SU-DHL-6 (cell line): Measurements from ENCODE around the gene SNX1.
"Not testable (repeated sequence)": the region's sequence is repeated elsewhere in the genome, so short reads cannot be mapped to it uniquely, and the experiment has no call there.

ENCODE experiments used
- H2AFZ ChIP-seq: fragments of 200-600 bp; sonication (generic); 2 replicates; pipeline ENCODE4 v1.6.1; 2014; ENCODE audit warnings: low read depth, mild to moderate bottlenecking, moderate library complexity, mixed read lengths, antibody characterized with exemption, low read length; ENCODE audit not compliant: severe bottlenecking
- H3F3A ChIP-seq: fragments of 200-600 bp; shearing (Covaris generic); 2 replicates; pipeline ENCODE4 v1.6.0; 2016; ENCODE audit warnings: antibody characterized with exemption, mild to moderate bottlenecking; ENCODE audit not compliant: insufficient read depth
- H3K27ac ChIP-seq: fragments of 200-600 bp; sonication (generic); 2 replicates; pipeline ENCODE4 v1.5.1; 2016; ENCODE audit warnings: low read depth, mild to moderate bottlenecking, low read length, moderate library complexity, mixed read lengths
- H3K27me3 ChIP-seq: fragments of 200-600 bp; sonication (generic), shearing (Covaris generic); 2 replicates; pipeline ENCODE4 v1.6.0; 2014; ENCODE audit warnings: mild to moderate bottlenecking, low read length
- H3K36me3 ChIP-seq: fragments of 200-600 bp; sonication (generic); 2 replicates; pipeline ENCODE4 v1.6.1; 2014; ENCODE audit warnings: mild to moderate bottlenecking, low read length, mixed read lengths
- H3K4me2 ChIP-seq: fragments of 300-600, 200-600 bp; shearing (Covaris generic), sonication (generic); 2 replicates; pipeline ENCODE4 v1.6.0; 2014; ENCODE audit warnings: low read length, low read depth, mild to moderate bottlenecking; ENCODE audit not compliant: poor library complexity, severe bottlenecking
- H3K4me3 ChIP-seq: fragments of 200-600 bp; sonication (generic); 2 replicates; pipeline ENCODE4 v1.5.1; 2014; ENCODE audit warnings: antibody characterized with exemption, low read length, mild to moderate bottlenecking, mixed read lengths; ENCODE audit not compliant: insufficient read depth, poor library complexity, severe bottlenecking
- H3K79me2 ChIP-seq: fragments of 200-600 bp; sonication (generic); 2 replicates; pipeline ENCODE4 v1.6.1; 2014; ENCODE audit warnings: mild to moderate bottlenecking, low read length, moderate library complexity; ENCODE audit not compliant: insufficient read depth
- H3K9ac ChIP-seq: fragments of 200-600 bp; sonication (generic); 2 replicates; pipeline ENCODE4 v1.7.0; 2014; ENCODE audit warnings: mild to moderate bottlenecking, low read length
- H3K9me2 ChIP-seq: fragments of 200-600 bp; sonication (generic); replicated peaks from 2 replicates; pipeline ENCODE4 v1.6.1; 2014; ENCODE audit warnings: low read length; ENCODE audit not compliant: insufficient read depth
- H3K9me3 ChIP-seq: fragments of 200-600 bp; sonication (generic); 2 replicates; pipeline ENCODE4 v1.6.1; 2014; ENCODE audit warnings: low read length, mixed read lengths; ENCODE audit not compliant: insufficient read depth
- H4K20me1 ChIP-seq: fragments of 200-600 bp; sonication (generic); 2 replicates; pipeline ENCODE4 v1.6.1; 2014; ENCODE audit warnings: low read depth, mild to moderate bottlenecking, antibody characterized with exemption, low read length, moderate library complexity, mixed read lengths
- EZH2phosphoT487 ChIP-seq: fragments of 200-600 bp; sonication (generic), shearing (Covaris generic); conservative IDR thresholded peaks from 2 replicates; pipeline ENCODE4 v1.6.1; 2018; ENCODE audit warnings: mild to moderate bottlenecking, antibody characterized with exemption, low read length, moderate library complexity, mixed read lengths
- TF ChIP-seq, protein P1 (sequence below): fragments of 200-600 bp; sonication (generic); IDR thresholded peaks from one replicate; pipeline ENCODE4 v1.5.1; 2017; ENCODE audit warnings: antibody characterized with exemption, mild to moderate bottlenecking, low read length, moderate library complexity; ENCODE audit not compliant: insufficient read depth, poor library complexity, severe bottlenecking

SNX1 gene

DNA sequence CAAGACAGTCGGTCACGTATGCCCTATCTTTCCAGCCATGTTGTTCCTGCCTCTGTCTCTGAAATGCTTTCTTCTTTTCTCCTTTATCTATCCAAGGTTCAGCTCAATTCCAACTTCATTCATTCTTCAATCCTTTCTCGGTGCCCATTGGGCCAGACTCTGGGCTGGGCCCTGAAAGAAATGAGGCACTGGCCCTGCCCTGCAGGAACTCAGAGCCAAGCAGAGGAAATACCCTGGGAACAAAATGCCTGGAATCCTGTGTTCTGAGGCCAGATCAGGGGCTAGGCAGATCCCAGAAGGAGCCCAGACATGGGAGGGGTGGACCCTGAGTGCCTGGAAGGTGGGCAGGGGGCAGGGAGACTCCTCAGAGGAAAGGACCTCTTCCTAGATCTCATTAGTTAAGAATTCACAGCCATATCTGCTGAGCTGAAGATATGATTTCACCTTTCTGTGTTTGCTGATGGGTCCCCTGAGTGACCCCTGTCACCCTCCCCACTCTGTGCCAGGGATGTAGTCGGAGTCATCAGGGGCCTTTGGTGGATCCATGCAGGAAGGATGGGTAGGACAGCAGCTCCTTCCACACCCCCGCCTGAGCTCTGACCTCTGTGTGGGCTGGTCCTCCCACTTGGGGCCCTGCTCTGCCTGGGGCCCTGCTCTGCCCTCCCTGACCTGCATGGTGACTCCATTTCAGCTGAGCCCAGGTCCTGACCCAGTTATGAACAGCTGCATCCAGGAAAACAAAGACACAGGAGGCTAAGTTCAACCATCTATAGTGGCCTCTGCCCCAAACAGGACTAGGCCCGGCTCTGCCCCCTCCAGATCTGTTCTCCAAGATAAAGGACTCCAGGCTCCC is 44.1 kb upstream of the SNX1 start:
- no peak overlapping the region for H3K4me2 ChIP-seq

DNA sequence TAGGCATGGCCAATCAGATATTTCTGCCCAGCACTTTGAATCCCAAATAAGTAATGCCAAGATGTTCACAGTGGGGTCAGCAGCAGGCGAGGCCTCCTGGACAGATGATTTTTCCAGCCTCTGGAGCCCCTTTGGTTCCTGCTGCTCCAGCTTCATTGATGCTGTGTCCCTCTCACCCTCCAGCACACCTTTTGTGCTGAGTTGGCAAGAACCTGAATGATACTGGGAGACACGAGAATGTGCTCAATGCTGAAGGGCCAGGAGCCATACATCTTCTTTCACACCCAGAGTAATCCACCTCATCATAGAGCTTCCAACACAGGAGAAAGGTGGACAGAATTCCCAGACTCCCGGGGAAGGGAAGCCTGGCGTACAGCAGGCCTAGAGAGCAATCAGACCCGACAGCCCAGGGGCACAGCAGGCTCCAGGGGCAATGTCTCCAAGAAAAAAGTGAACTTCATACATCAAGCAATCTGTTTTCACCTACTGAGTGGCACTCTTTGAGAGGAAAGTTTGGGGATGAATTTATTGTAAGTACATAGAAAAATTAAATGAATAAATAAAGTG is 42.8 kb upstream of the SNX1 start:
- no peaks in the 10 kb centered on the region for H3K27me3 ChIP-seq
- no peaks in the 10 kb centered on the region for H3K9me3 ChIP-seq
- no peaks in the 10 kb centered on the region for H3K36me3 ChIP-seq
- H3K4me3 ChIP-seq: no peak overlapping the region
- no peaks in the 10 kb centered on the region for H3K79me2 ChIP-seq
- no peak overlapping the region for H2AFZ ChIP-seq
- no peaks in the 10 kb centered on the region for H3K9me2 ChIP-seq
- no peak overlapping the region for H3K4me2 ChIP-seq
- no peak overlapping the region for H3K9ac ChIP-seq
- TF ChIP-seq, protein P1, sequence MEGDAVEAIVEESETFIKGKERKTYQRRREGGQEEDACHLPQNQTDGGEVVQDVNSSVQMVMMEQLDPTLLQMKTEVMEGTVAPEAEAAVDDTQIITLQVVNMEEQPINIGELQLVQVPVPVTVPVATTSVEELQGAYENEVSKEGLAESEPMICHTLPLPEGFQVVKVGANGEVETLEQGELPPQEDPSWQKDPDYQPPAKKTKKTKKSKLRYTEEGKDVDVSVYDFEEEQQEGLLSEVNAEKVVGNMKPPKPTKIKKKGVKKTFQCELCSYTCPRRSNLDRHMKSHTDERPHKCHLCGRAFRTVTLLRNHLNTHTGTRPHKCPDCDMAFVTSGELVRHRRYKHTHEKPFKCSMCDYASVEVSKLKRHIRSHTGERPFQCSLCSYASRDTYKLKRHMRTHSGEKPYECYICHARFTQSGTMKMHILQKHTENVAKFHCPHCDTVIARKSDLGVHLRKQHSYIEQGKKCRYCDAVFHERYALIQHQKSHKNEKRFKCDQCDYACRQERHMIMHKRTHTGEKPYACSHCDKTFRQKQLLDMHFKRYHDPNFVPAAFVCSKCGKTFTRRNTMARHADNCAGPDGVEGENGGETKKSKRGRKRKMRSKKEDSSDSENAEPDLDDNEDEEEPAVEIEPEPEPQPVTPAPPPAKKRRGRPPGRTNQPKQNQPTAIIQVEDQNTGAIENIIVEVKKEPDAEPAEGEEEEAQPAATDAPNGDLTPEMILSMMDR: no peak
- TF ChIP-seq EZH2phosphoT487: no peak
- no peaks in the 10 kb centered on the region for H3F3A ChIP-seq
- H3K27ac ChIP-seq: no peak overlapping the region
- H4K20me1 ChIP-seq: no peaks in the 10 kb centered on the region

More for the DNA sequence above, 44.1 kb upstream of the SNX1 start:
- no peaks in the 10 kb centered on the region for H3K27me3 ChIP-seq
- H3K9ac ChIP-seq: no peak overlapping the region
- TF ChIP-seq, protein P1: no peak
- TF ChIP-seq EZH2phosphoT487: no peak
- H3K36me3 ChIP-seq: no peaks in the 10 kb centered on the region
- no peak overlapping the region for H2AFZ ChIP-seq
- no peaks in the 10 kb centered on the region for H3F3A ChIP-seq
- H3K9me2 ChIP-seq: no peaks in the 10 kb centered on the region
- H4K20me1 ChIP-seq: no peaks in the 10 kb centered on the region
- no peaks in the 10 kb centered on the region for H3K79me2 ChIP-seq
- no peaks in the 10 kb centered on the region for H3K9me3 ChIP-seq
- no peak overlapping the region for H3K4me3 ChIP-seq
- H3K27ac ChIP-seq: no peak overlapping the region

DNA sequence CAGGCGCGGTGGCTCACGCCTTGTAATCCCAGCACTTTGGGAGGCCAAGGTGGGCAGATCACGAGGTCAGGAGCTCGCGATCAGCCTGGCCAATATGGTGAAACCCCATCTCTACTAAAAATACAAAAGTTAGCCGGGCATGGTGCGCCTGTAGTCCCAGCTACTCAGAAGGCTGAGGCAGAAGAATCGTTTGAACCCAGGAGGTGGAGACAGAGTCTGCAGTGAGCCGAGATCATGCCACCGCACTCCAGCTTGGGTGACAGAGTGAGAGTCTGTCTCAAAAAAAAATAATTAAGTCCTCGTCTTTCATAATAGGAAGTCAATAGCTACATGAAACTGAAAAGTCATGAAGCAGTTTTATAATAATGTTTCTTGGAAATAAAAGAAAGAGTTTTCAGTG is 42.1 kb upstream of the SNX1 start:
- H3K36me3 ChIP-seq, H3K9ac ChIP-seq, H4K20me1 ChIP-seq, H3K9me2 ChIP-seq, H2AFZ ChIP-seq, H3K27ac ChIP-seq, H3F3A ChIP-seq, H3K4me3 ChIP-seq, H3K27me3 ChIP-seq, H3K79me2 ChIP-seq, H3K4me2 ChIP-seq, H3K9me3 ChIP-seq: not testable (repeated sequence)

DNA sequence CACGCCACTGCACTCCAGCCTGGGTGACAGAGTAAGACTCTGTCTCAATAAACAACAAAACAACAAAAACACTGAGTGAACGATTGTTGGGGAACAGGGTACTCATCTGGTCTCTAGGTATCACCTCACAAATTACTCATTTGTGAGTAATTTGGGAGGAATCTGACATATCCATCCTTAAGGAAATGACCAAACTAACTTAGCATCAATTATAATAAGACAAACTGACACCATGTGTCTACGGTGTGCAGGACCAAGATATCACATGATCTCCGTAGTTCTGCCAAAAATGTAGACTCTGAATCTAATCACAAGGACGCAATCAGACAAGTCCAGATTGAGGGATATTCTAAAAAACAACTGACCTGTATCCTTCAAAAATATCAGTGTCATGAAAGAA is 37.5 kb upstream of the SNX1 start:
- Histone ChIP-seq H3K4me3 (no peak overlapping the region), H3F3A (no peaks in the 10 kb centered on the region), H3K4me2 (no peak overlapping the region), H3K27me3 (no peaks in the 10 kb centered on the region), H4K20me1 (no peaks in the 10 kb centered on the region), H3K79me2 (no peaks in the 10 kb centered on the region), H3K9me3 (no peaks in the 10 kb centered on the region), H3K36me3 (no peaks in the 10 kb centered on the region), H3K27ac (no peak overlapping the region), H3K9ac (no peak overlapping the region), H3K9me2 (no peaks in the 10 kb centered on the region), H2AFZ (no peak overlapping the region)
- no peak for TF ChIP-seq EZH2phosphoT487
- TF ChIP-seq, protein P1: no peak

DNA sequence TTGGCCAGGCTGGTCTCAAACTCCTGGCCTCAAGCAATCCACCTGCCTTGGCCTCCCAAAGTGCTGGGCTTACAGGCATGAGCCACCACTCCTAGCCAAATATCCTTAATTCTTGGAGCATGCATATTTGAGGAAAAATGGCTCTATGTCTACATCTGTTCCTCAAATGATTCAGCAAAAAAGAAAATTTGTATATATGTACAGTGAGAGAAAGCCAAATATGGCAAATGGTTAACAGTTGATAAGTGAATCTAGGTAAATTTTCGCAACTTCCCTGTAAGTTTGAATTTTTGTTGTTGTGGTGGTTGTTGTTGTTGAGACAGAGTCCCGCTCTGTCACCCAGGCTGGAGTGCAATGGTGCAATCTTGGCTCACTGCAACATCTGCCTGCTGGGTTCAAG is 36.7 kb upstream of the SNX1 start:
- H3K4me3 ChIP-seq, H2AFZ ChIP-seq, H3K36me3 ChIP-seq: not testable (repeated sequence)

More for the DNA sequence above, 36.7 kb upstream of the SNX1 start:
- H3K4me2 ChIP-seq, H3K27ac ChIP-seq, H3K27me3 ChIP-seq, H3F3A ChIP-seq, H3K9me2 ChIP-seq, H3K9me3 ChIP-seq, H4K20me1 ChIP-seq, H3K79me2 ChIP-seq, H3K9ac ChIP-seq: not testable (repeated sequence)
